Stomach (tissue), 9 donors: Measurements from ENCODE around the gene SESN3. TPM values are rescaled to one million over a fixed set of nuclear protein-coding genes. Genes with fewer than 3 reads are reported as not detected.

Experiments used
- DNase-seq, 2 donors: peaks; one replicate each; pipeline versions ENCODE4 v3.0.0 to v3.0.0-alpha.2; 2013 to 2019
- H3K27ac ChIP-seq, 5 donors: fragments of 200-600 bp in 4 of 5; sonication (generic) in 4 of 5; one replicate each; pipeline ENCODE4 v1.5.1; 2013 to 2019; ENCODE audit warnings: mild to moderate bottlenecking in 1 of 5, moderate library complexity in 1 of 5
- H3K27me3 ChIP-seq, 3 donors: fragments of 200-600 bp; sonication (generic); one replicate each; pipeline ENCODE4 v1.5.1; 2017 to 2019; ENCODE audit warnings: mixed run types in 1 of 3
- H3K36me3 ChIP-seq, 4 donors: fragments of 200-600 bp; sonication (generic); 1 replicate in 3 of 4; 2 replicates in 1 of 4; pipeline ENCODE4 v1.5.1; 2016 to 2019
- H3K4me1 ChIP-seq, 4 donors: fragments of 200-600 bp; sonication (generic); one replicate each; pipeline ENCODE4 v1.5.1; 2016 to 2019
- H3K4me3 ChIP-seq, 4 donors: fragments of 200-600 bp; sonication (generic) in 3 of 4; one replicate each; pipeline ENCODE4 v1.5.1; 2016 to 2019; ENCODE audit warnings: mild to moderate bottlenecking in 1 of 4
- H3K9me3 ChIP-seq, 4 donors: fragments of 200-600 bp; sonication (generic); one replicate each; pipeline ENCODE4 v1.5.1; 2016 to 2019
- CTCF ChIP-seq, 7 experiments: fragments of 450-650 bp in 4 of 7; fragments of 200-600 bp in 3 of 7; sonication (generic) in 3 of 7; IDR thresholded peaks; one replicate each; pipeline ENCODE4 v1.5.1; 2016 to 2019; ENCODE audit warnings: antibody characterized with exemption in 7 of 7, control low read depth in 2 of 7, mild to moderate bottlenecking in 1 of 7
- EP300 ChIP-seq: sonication (generic); formaldehyde crosslinking; IDR thresholded peaks from one replicate; pipeline ENCODE4 v1.6.1; 2017; ENCODE audit warnings: antibody characterized with exemption
- POLR2A ChIP-seq, 4 donors: fragments of 450-650 bp; IDR thresholded peaks; one replicate each; pipeline ENCODE4 v1.6.1; 2016; ENCODE audit warnings: antibody characterized with exemption in 4 of 4, control low read depth in 2 of 4, mild to moderate bottlenecking in 1 of 4, moderate library complexity in 1 of 4
- POLR2AphosphoS5 ChIP-seq, 3 donors: sonication (generic); formaldehyde crosslinking; IDR thresholded peaks; one replicate each; pipeline ENCODE4 v1.6.1; 2016; ENCODE audit warnings: antibody characterized with exemption in 3 of 3
- WGBS, 5 donors: extraction: QIAGEN DNeasy Blood & Tissue Kit in 3 of 5; methylation state at CpG; one replicate each; pipeline versions ENCODE4 v1.1.5 to v1.1.7; 2013 to 2018; 5-methylcytosine and 5-hydroxymethylcytosine counted together
- intact Hi-C: fragments of 100-400 bp; cut with DNase I; formaldehyde crosslinking; loops from one replicate; pipeline ENCODE4 v1.15.1; 2023; ENCODE audit warnings: low total_unique reads
- polyA plus RNA-seq, 3 donors: library from polyadenylated mRNA; stranded (reverse); fragments of 200-250 nt; gene quantifications; one replicate each; pipeline ENCODE4 v1.2.3, GENCODE V29; 2013
- total RNA-seq, 5 donors: library from RNA; depleted of rRNA; stranded (reverse); fragments of >200 nt; gene quantifications; one replicate each; pipeline versions ENCODE4 v1.1.0 to v1.2.3, GENCODE V29; 2014 to 2016
- donor health status: healthy with polysubstance abuse.
- donor health status: Bipolar disorder and iron deficiency.
- donor health status: healthy.

The SESN3 gene
- total and polyA plus RNA-seq, 8 donors, result 2.7 to 43.7 (median 6.0) TPM

- Histone ChIP-seq H3K4me1 (peaks cover 0 to 12% (median 5%) of the 10 kb centered on the region in 4 donors), H3K9me3 (no peaks in the 10 kb centered on the region), H3K27me3 (no peaks in the 10 kb centered on the region), H3K36me3 (peaks cover 0 to 13% (median 3%) of the 10 kb centered on the region in 4 donors), H3K4me3 (no peak overlapping the region), H3K27ac (no peak overlapping the region)
- peak in 1 of 2 donors; percentile 62 for DNase-seq
- TF ChIP-seq POLR2A (IDR thresholded peaks at IDR 0.05) (no peak), EP300 (no peak), POLR2AphosphoS5 (IDR thresholded peaks at IDR 0.05) (no peak), CTCF (IDR thresholded peaks at IDR 0.05) (no peak)
- intact Hi-C loops, result no loop called here
- WGBS, 5 donors, result 27 to 73% (median 48%) methylated on average over 3 to 6 of the region's 6 CpGs
Observed at GRCh38 chr11:95135155-95135554, 95.8 kb downstream of the SESN3 start.

DNA sequence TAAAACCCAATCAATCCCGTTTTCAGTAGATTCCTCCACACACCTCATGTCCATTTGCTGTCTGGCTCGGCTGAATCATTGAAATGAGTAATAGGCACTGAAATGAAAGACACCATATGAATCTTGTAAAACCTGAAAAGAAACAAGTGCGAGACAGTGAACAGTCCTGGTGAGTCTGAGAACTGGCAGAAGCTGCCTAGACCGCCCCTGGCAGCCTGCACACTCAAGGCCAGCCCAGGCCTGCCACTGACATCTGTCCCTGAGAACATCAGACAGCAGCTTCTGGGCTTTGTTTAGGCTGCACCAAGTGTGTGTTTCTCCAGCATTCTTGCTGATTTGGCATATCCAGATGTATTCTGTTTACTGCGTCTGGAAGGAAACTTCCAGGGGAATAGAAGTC lies 96.5 kb downstream of the SESN3 start:
- H3K4me3 ChIP-seq, result no peak overlapping the region
- no peaks in the 10 kb centered on the region for H3K27me3 ChIP-seq
- DNase-seq, result no peak
- TF ChIP-seq POLR2AphosphoS5 (IDR thresholded peaks at IDR 0.05) (no peak), CTCF (IDR thresholded peaks at IDR 0.05) (no peak), POLR2A (IDR thresholded peaks at IDR 0.05) (no peak), EP300 (no peak)
- peaks cover 0 to 18% (median 3%) of the 10 kb centered on the region in 4 donors for H3K36me3 ChIP-seq
- WGBS, 5 donors, result 54 to 65% (median 60%) methylated on average over 5 of the region's 5 CpGs
- H3K9me3 ChIP-seq, result no peaks in the 10 kb centered on the region
- no peak overlapping the region for H3K27ac ChIP-seq
- intact Hi-C loops, result no loop called here
- peaks cover 0 to 12% (median 5%) of the 10 kb centered on the region in 4 donors for H3K4me1 ChIP-seq

DNA sequence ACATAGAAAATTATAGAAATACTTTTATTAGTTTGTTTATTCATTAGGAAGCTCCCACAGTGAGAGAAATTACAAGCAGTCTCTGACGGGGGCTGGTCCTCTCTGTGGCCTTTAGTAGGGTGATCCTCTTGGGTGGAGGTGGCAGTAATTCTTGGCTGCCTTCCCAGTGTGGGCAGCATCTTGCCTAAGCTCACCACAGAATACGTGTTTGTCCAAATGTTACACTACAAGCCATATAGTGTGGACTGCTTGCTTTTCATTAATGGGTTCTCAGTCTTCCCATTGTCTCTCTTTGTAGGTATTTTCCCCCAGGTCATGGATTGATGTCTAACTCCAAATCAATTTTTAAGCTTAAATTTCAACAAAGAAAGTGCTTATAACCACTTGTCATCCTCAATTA lies 98.0 kb downstream of the SESN3 start:
- Histone ChIP-seq H3K4me3 (no peak overlapping the region), H3K9me3 (no peaks in the 10 kb centered on the region), H3K4me1 (peaks cover 0 to 12% (median 5%) of the 10 kb centered on the region in 4 donors), H3K27me3 (no peaks in the 10 kb centered on the region), H3K27ac (no peak overlapping the region), H3K36me3 (peaks cover 0 to 33% (median 18%) of the 10 kb centered on the region in 4 donors)
- 23 to 57% (median 43%) methylated on average over 2 of the region's 2 CpGs for WGBS, 5 donors
- TF ChIP-seq POLR2AphosphoS5 (IDR thresholded peaks at IDR 0.05), result no peak
- TF ChIP-seq POLR2A (IDR thresholded peaks at IDR 0.05), result no peak
- no peak for TF ChIP-seq EP300
- no peak for TF ChIP-seq CTCF (IDR thresholded peaks at IDR 0.05)
- intact Hi-C loops, result no loop called here
- no peak for DNase-seq

DNA sequence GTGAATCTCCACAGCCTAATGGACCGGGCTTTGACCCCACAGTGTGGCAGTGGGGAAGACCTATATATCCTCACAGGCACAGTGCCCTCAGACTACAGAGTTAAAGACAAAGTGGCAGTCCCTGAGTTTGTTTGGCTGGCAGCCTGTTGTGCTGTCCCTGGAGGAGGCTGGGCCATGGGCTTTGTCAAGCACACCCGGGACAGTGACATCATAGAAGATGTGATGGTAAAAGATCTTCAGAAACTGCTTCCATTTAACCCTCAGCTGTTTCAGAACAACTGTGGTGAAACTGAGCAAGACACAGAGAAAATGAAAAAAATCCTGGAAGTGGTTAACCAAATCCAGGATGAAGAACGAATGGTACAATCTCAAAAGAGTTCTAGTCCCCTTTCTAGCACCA lies 102.4 kb downstream of the SESN3 start:
- no peaks in the 10 kb centered on the region for H3K4me1 ChIP-seq
- H3K9me3 ChIP-seq, result no peaks in the 10 kb centered on the region
- peaks cover 0 to 33% (median 18%) of the 10 kb centered on the region in 4 donors for H3K36me3 ChIP-seq
- no peak overlapping the region for H3K27ac ChIP-seq
- intact Hi-C loops, result no loop called here
- WGBS, 5 donors, result 81 to 92% (median 88%) methylated on average over 3 of the region's 3 CpGs
- DNase-seq, result no peak
- TF ChIP-seq POLR2AphosphoS5 (IDR thresholded peaks at IDR 0.05) (no peak), POLR2A (IDR thresholded peaks at IDR 0.05) (no peak), EP300 (no peak), CTCF (IDR thresholded peaks at IDR 0.05) (no peak)
- H3K4me3 ChIP-seq, result no peak overlapping the region
- no peaks in the 10 kb centered on the region for H3K27me3 ChIP-seq
